GM18508 (cell line): ENCODE results near the gene BUD31.
A peak's percentile ranks its signal among the peaks of the same experiment; 100 is the strongest.
"Not testable (repeated sequence)": the region's sequence is repeated elsewhere in the genome, so short reads cannot be mapped to it uniquely, and the experiment has no call there.

ENCODE experiments used
- ATAC-seq: cut with Tn5 transposase; IDR thresholded peaks from one replicate; pipeline ENCODE4 v1.9.1; 2021; ENCODE audit warnings: moderate number of reproducible peaks; ENCODE audit not compliant: insufficient read depth, unreplicated experiment

The BUD31 gene

DNA sequence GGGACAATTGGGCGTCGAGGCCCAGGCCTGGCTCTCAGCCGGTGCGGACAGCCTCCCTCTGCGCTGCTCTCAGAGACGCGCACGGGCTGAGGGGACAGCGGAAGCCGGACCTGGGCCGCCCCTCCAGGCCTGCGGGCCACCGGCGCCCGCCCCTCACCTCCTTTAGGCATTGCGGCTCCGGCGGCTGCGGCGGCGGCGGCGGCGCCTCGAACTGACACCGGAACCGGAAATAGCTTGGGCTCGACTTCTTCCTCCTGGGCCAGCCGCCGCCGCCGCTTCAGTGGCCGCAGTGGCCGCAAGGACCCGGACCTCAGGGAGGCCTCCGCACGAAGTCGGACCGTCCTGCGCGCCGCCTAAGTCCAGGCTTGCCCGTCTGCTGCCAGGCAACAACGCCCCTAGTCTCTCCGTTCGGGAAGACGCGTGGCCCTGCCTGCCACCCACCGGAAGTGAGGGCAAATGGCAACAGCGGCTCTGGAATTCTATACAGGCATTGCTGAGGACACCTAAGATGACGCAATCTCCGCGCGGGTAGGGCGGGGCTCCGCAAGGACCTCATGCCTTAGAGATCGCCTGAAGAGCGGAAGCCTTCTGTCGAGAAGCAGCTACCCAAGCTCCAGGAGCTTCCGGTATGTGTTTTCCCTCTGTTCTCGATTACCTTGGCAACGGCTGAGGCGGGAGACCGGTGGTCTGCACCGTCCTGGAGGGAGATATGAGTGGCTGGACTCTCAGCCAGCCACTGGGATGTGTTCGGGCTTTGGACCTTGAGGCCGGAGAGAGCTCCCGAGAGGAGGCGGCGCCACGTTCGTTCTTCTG, at the start of gene BUD31, which contains the start of gene PDAP1:
TSS of gene BUD31 (plus strand) at position 591 of the 813 bp plus-strand sequence. CDS start 2,124 bp downstream, outside the sequence.
TSS of gene PDAP1 (minus strand) at position 219 of the 813 bp plus-strand sequence. CDS start at position 170, 49 bp downstream.
- ATAC-seq, result peak; percentile 72

GRCh38 chr7:99359465-99360154, 49.2 kb upstream of the BUD31 start:
- ATAC-seq, result no peak

- no peak for ATAC-seq
These were observed 46.0 kb upstream of the BUD31 start for GRCh38 chr7:99362801-99363200.

- ATAC-seq, result no peak
These were observed 45.5 kb upstream of the BUD31 start for GRCh38 chr7:99363286-99363685.

- no peak for ATAC-seq
These were observed 43.2 kb upstream of the BUD31 start for GRCh38 chr7:99365318-99366141.

DNA sequence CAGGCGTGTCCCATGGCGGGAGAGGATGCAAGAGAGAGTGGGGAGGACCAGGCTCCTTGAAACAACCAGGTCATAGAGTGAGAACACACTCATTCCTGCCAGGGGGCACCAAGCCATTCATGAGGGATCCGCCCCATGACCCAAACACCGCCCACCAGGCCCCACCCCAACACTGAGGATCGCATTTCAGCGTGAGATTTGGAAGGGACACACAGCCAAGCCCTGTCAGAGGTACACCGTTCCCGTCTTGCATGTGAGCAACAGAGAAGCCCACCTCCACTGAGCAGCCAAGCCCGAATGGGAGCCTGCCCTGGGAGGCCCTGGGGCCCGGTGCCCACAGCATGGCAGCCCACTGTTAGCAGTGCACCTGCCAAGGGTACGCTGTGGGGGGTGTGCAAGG, 42.1 kb upstream of the BUD31 start:
- ATAC-seq, result no peak

GRCh38 chr7:99368750-99369389, 39.9 kb upstream of the BUD31 start:
- ATAC-seq, result no peak

GRCh38 chr7:99369767-99370391, 38.9 kb upstream of the BUD31 start:
- no peak for ATAC-seq

DNA sequence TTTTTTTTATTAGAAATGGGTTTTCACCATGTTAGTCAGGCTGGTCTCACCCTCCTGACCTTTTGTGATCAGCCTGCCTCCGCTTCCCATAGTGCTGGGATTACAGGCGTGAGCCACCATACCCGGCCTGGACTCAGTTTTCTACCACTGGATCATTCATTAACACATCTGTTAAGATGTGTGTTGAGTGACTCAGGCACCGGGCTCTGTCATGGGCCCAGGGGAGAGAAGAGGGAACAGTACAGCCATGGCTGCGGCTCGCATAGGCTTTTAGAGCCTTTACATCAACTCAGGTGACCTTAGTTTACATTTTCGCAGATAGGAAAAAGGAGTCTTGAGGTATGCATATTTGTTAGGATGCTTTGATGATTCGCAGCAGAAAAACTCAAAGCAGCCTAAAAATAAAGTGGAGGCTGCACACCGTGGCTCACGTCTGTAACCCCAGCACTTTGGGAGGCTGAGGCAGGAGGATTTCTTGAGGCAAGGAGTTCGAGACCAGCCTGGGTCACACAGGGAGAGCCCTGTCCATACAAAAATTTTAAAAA, 37.3 kb upstream of the BUD31 start:
- ATAC-seq, result no peak

DNA sequence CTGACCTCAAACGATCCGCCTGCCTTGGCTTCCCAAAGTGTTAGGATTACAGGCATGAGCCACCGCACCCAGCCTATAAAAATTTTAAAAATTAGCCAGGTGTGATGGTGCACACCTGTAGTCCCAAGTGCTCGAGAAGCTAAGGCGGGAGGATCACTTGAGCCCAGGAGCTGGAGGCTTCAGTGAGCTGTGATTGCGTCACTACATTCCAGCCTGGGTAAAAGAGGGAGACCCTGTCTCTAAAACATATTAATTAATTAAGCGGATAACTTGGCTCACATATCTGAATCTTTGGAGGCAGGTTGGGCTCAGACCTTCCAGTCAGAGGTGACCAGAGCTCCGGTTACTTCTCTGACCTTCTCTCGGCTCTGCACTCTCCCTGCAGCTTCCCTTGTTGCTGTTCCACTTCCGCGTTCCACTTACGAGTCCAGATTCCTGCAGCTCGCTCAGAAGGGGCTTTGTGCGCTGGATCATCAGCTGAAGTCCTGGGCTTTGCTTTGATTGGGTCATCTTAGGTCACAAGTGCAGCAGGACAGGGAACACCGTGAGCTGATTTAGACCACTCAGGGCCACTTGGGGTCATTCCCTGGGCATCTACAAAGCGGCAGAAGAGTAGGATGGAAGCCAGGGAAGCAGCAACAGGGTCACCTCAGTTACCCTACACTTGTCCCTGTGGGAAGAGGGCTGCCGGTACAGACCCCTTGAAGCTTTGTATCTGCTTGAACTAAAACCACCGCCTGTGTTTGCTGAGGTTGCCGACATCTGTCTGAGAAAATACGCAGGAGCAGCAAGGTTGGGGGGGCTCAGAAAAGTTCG, 36.3 kb upstream of the BUD31 start:
- no peak for ATAC-seq

DNA sequence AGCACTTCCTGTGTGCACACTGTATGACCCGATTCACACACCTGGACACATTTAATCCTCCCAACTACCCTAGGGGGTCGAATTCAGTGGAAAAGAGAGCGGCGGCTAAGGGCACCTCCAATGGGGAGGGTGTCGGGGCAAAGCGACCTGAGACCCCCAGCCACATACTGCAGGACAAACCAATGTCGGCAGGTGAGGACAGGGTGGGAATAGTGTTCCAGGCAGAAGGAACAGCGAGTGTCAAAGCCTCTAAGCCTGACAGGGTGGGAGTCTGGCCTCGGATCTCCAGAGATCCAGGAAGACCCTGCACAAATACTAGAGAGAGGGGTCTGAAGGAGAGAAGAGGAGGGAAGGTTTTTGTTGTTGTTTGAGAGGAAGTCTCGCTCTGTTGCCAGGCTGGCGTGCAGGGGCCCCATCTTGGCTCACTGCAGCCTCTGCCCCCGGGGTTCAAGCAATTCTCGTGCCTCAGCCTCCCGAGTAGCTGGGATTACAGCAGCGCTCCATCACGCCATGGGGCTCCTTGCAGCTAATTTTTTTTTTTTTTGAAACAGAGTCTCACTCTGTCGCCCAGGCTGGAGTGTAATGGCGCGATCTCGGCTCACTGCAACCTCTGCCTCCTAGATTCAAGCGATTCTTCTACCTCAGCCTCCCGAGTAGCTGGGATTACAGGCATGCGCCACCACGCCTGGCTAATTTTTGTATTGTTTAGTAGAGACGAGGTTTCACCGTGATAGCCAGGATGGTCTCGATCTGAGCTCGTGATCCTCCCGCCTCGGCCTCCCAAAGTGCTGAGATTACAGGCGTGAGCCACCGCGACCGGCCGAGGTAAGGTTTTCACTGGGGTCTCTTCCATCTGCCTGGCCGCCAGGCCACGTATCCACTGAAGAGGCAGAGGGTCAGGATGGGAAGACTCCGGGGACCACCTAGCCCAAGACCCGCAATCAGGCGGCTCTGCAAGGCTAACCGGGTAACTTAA, 35.4 kb upstream of the BUD31 start:
- no peak for ATAC-seq

DNA sequence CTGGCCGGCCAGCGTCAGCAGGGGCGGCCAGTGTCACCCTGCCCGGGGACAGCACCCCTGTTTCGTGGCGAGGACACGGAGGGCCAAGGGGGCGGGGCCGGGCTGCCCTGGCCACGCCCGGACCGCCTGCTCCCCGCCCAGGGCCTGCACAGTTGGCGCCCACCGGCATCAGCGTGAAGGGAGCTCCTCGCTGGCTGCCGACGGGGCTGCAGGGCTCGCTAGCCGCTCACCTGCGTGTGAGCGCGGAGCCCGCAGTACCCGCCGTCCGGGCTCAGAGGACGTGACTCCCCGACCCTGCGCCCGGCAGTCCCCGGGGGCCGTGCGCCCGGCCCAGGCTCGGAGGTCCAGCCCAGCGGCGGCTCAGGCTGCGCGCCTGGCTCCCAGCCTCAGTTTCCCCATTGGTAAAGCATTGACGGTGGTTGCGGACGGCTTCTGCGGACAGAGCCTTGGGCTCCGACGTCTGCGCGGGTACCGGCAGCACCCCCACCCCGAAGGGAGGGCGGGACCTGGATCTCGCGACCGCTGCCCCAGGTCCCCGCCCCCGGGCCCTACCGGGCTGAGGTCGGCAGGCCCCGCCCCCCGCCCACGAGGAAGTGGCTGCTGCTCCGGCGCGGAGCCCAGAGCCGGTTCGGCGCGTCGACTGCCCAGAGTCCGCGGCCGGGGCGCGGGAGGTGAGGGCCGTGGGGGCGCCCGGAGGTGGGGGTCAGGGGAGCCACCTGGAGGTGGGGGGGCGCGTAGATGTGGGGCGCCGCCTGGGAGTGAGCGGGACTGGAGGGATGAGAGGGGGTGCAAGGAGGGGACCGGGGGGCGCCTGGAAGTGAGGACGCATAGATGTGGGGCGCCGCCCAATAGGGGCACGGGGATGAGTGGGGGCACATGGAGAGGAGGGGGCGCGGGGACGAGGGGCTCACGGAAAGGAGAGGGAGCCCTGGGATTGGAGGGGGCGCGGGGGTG, 34.4 kb upstream of the BUD31 start, which contains the start of gene ARPC1B:
TSS of gene ARPC1B (plus strand) at position 620 of the 954 bp plus-strand sequence. CDS start 10,985 bp downstream, outside the sequence.
- no peak for ATAC-seq

DNA sequence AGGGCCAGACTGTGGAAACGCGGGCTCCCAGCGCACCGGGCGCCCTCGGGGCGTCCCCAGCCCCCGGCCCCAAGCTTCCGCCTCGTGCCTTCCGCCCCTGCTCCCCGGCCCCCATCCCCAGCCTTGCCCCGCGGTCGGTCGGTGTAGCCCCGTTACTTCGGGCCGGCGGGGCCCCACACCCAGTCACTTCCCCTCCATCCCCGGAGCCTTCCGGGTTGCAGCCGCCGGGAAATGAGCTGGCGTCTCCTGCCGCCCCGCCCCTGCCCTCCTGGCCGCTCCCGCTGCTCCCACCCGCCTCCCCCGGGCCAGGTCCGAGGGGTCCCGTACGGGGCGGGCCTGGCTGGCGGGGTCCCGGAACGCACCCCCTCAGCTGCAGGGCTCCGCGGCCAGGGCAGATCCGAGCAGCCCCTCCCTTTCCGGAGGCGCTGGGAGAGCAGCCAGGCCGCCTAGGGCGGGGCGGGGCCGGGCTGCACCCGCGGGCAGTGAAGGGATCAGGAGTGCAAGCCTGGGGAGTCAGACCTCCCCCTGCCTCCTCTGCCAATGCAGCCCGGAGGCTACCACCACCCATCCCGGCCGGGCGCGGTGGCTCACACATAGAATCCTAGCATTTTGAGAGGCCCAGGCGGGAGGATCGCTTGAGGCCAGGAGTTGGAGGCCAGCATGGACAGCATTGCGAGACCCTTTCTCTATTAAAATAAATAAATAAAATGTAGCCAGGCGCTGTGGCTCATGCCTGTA, 33.5 kb upstream of the BUD31 start:
- ATAC-seq, result no peak

- no peak for ATAC-seq
These were observed 29.7 kb upstream of the BUD31 start for GRCh38 chr7:99379043-99379577.

- ATAC-seq, result not testable (repeated sequence)
These were observed 29.1 kb upstream of the BUD31 start for GRCh38 chr7:99379693-99380031.
